Naive thymus-derived CD8-positive, alpha-beta T cell (primary cell): Measurements from ENCODE around the gene CFAP46. TPM values are rescaled to one million over a fixed set of nuclear protein-coding genes. Genes with fewer than 3 reads are reported as not detected.

ENCODE experiments used
- ATAC-seq, 2 donors: fragments of 150-1000 bp; cut with Tn5 transposase in 1 of 2; sonication (Bioruptor Pico), chemical (Tn5 transposase) in 1 of 2; 1 replicate in 1 of 2; 2 replicates in 1 of 2; pipeline ENCODE4 v1.10.0; 2021; ENCODE audit warnings: mild to moderate bottlenecking in 2 of 2, moderate library complexity in 2 of 2
- POLR2A ChIA-PET: fragments of 350-600 bp; sonication (Branson Sonifier 250); formaldehyde crosslinking; loops from one replicate; lab custom pipeline; 2021; ENCODE audit warnings: antibody characterized with exemption; lab: Charles Lee
- DNase-seq, 10 donors: peaks; one replicate each; pipeline versions ENCODE4 v3.0.0 to v3.0.0-alpha.2; 2020 to 2022
- H3K27ac Mint-ChIP-seq, 10 donors: one replicate each; pipeline ENCODE4 v1.8.0; 2020 to 2022; ENCODE audit warnings: mild to moderate bottlenecking in 10 of 10, mixed read lengths in 10 of 10, moderate library complexity in 4 of 10, inconsistent platforms in 1 of 10
- H3K27me3 Mint-ChIP-seq, 5 donors: one replicate each; pipeline ENCODE4 v1.8.0; 2021 to 2022; ENCODE audit warnings: mixed read lengths in 5 of 5
- H3K36me3 Mint-ChIP-seq, 3 donors: one replicate each; pipeline ENCODE4 v1.8.0; 2020 to 2022; ENCODE audit warnings: mixed read lengths in 3 of 3, mild to moderate bottlenecking in 2 of 3, inconsistent platforms in 1 of 3
- H3K4me1 Mint-ChIP-seq, 4 donors: one replicate each; pipeline ENCODE4 v1.8.0; 2021 to 2022; ENCODE audit warnings: mixed read lengths in 4 of 4
- H3K4me3 Mint-ChIP-seq, 10 donors: one replicate each; pipeline ENCODE4 v1.8.0; 2020 to 2022; ENCODE audit warnings: mild to moderate bottlenecking in 10 of 10, mixed read lengths in 10 of 10, moderate library complexity in 6 of 10, inconsistent platforms in 1 of 10
- H3K9me3 Mint-ChIP-seq, 9 donors: one replicate each; pipeline ENCODE4 v1.8.0; 2020 to 2022; ENCODE audit warnings: mixed read lengths in 9 of 9, mild to moderate bottlenecking in 3 of 9, inconsistent platforms in 1 of 9, moderate library complexity in 1 of 9
- polyA plus RNA-seq, 3 donors: library from polyadenylated mRNA; unstranded; fragments of 300-500 nt; fragmentation: Illumina TruSeq; gene quantifications; one replicate each; pipeline ENCODE4 v1.2.3, GENCODE V29; 2021
- total RNA-seq, 8 experiments: library from RNA in 2 of 8; stranded (reverse) in 2 of 8; gene quantifications; one replicate each; pipeline ENCODE4 v1.2.3 and lab custom pipeline; 2021 to 2026

Gene CFAP46
- total and polyA plus RNA-seq, 5 experiments from 2014 or later = not detected

GRCh38 chr10:132858121-132859081, 84.0 kb downstream of the CFAP46 start:
- DNase-seq = peak in 1 of 10 donors; percentile 14
- POLR2A ChIA-PET = no interaction called here
- Mint-ChIP-seq H3K4me1 (peaks cover 3 to 7% (median 6%) of the 10 kb centered on the region in 4 donors), H3K4me3 (no peak overlapping the region), H3K27ac (no peak overlapping the region), H3K9me3 (peaks cover 0 to 17% (median 7%) of the 10 kb centered on the region in 9 donors), H3K36me3 (peaks cover 0 to 5% (median 0%) of the 10 kb centered on the region in 3 donors), H3K27me3 (peaks cover 4 to 37% (median 20%) of the 10 kb centered on the region in 5 donors)
- ATAC-seq = no peak

GRCh38 chr10:132856869-132857524, 85.4 kb downstream of the CFAP46 start:
- DNase-seq = peak in 1 of 10 donors; percentile 10
- H3K27me3 Mint-ChIP-seq = peaks cover 6 to 31% (median 15%) of the 10 kb centered on the region in 5 donors

GRCh38 chr10:132855889-132856288, 86.5 kb downstream of the CFAP46 start:
- Mint-ChIP-seq H3K4me1 (no peaks in the 10 kb centered on the region), H3K9me3 (peaks cover 0 to 17% (median 7%) of the 10 kb centered on the region in 9 donors), H3K27ac (no peak overlapping the region), H3K36me3 (peaks cover 0 to 5% (median 0%) of the 10 kb centered on the region in 3 donors), H3K27me3 (peaks cover 6 to 25% (median 15%) of the 10 kb centered on the region in 5 donors), H3K4me3 (no peak overlapping the region)
- no peak for ATAC-seq
- no peak for DNase-seq
- POLR2A ChIA-PET = no interaction called here

More at GRCh38 chr10:132856869-132857524, 85.4 kb downstream of the CFAP46 start:
- POLR2A ChIA-PET = no interaction called here
- Mint-ChIP-seq H3K36me3 (peaks cover 0 to 5% (median 0%) of the 10 kb centered on the region in 3 donors), H3K4me3 (no peak overlapping the region), H3K9me3 (peaks cover 0 to 17% (median 7%) of the 10 kb centered on the region in 9 donors), H3K4me1 (no peaks in the 10 kb centered on the region), H3K27ac (no peak overlapping the region)
- ATAC-seq = no peak

GRCh38 chr10:132851451-132851850, 90.9 kb downstream of the CFAP46 start:
- POLR2A ChIA-PET = no interaction called here
- H3K4me3 Mint-ChIP-seq = peak overlapping the region in 1 of 10 donors; percentile 16
- DNase-seq = no peak

GRCh38 chr10:132850896-132851295, 91.5 kb downstream of the CFAP46 start:
- DNase-seq = peak in 1 of 10 donors; percentile 14
- no peaks in the 10 kb centered on the region for H3K36me3 Mint-ChIP-seq
- no peak overlapping the region for H3K27ac Mint-ChIP-seq
- no peak overlapping the region for H3K4me3 Mint-ChIP-seq
- peaks cover 0 to 5% (median 2%) of the 10 kb centered on the region in 9 donors for H3K9me3 Mint-ChIP-seq
- peaks cover under 1 to 8% (median 5%) of the 10 kb centered on the region in 5 donors for H3K27me3 Mint-ChIP-seq
- ATAC-seq = no peak
- H3K4me1 Mint-ChIP-seq = peaks cover 7 to 16% (median 13%) of the 10 kb centered on the region in 4 donors
- POLR2A ChIA-PET = no interaction called here

More at GRCh38 chr10:132851451-132851850, 90.9 kb downstream of the CFAP46 start:
- Mint-ChIP-seq H3K27ac (peak overlapping the region in 1 of 10 donors; percentile 1), H3K4me1 (peaks cover 7 to 16% (median 13%) of the 10 kb centered on the region in 4 donors), H3K9me3 (peaks cover 0 to 10% (median 5%) of the 10 kb centered on the region in 9 donors), H3K36me3 (peaks cover 0 to 2% (median 0%) of the 10 kb centered on the region in 3 donors), H3K27me3 (peaks cover 3 to 14% (median 9%) of the 10 kb centered on the region in 5 donors)
- no peak for ATAC-seq

GRCh38 chr10:132850246-132850645, 92.1 kb downstream of the CFAP46 start:
- H3K9me3 Mint-ChIP-seq = no peaks in the 10 kb centered on the region
- H3K4me3 Mint-ChIP-seq = peak overlapping the region in 1 of 10 donors; percentile 14
- POLR2A ChIA-PET = no interaction called here
- no peaks in the 10 kb centered on the region for H3K36me3 Mint-ChIP-seq
- no peak overlapping the region for H3K27ac Mint-ChIP-seq
- DNase-seq (no peak), ATAC-seq (no peak)
- H3K27me3 Mint-ChIP-seq = peaks cover 0 to 5% (median 3%) of the 10 kb centered on the region in 5 donors
- peaks cover 7 to 16% (median 13%) of the 10 kb centered on the region in 4 donors for H3K4me1 Mint-ChIP-seq

- Mint-ChIP-seq H3K4me1 (peaks cover 7 to 16% (median 13%) of the 10 kb centered on the region in 4 donors), H3K27me3 (peaks cover 0 to 5% (median 3%) of the 10 kb centered on the region in 5 donors), H3K9me3 (no peaks in the 10 kb centered on the region), H3K36me3 (no peaks in the 10 kb centered on the region), H3K4me3 (no peak overlapping the region), H3K27ac (no peak overlapping the region)
- POLR2A ChIA-PET = no interaction called here
- ATAC-seq (no peak), DNase-seq (peak in 1 of 10 donors; percentile 7)
These were observed 92.8 kb downstream of the CFAP46 start for GRCh38 chr10:132849546-132850031.

DNA sequence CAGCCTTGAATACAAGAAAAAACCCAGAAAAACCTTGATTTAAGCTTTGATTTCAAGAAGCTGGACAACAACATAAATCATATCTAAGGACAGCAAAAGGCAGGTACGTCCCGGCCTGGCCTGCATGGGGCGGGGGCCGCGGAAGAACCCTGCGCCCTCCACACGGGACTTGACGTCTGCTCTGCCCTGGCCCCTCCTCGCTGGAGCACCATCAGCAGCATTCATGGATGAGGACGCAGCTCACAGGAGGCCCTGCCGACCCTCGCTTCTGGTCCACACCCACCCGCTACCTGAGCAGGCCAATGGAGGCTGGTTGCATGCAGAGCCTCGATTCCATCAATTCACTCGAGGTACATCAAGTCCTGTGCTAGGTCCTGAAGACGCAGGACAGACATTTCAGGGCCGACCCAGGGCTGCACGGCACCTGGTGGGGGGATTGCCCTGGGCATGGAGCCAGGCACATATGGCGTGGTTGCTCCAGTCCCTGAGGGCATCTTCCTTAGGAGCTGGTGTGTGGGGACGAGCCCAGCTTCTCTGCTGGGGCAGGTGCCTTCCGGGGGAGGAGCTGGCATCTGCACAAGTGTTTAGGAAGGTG, 93.3 kb downstream of the CFAP46 start:
- H3K27me3 Mint-ChIP-seq = peaks cover 0 to 7% (median 3%) of the 10 kb centered on the region in 5 donors
- POLR2A ChIA-PET = no interaction called here
- peaks cover 0 to 5% (median 0%) of the 10 kb centered on the region in 9 donors for H3K9me3 Mint-ChIP-seq
- DNase-seq (peak in 1 of 10 donors; percentile 14), ATAC-seq (no peak)
- H3K27ac Mint-ChIP-seq = no peak overlapping the region
- peak overlapping the region in 8 of 10 donors; percentile 74 to 89 (median 85) for H3K4me3 Mint-ChIP-seq
- H3K4me1 Mint-ChIP-seq = peaks cover 7 to 16% (median 13%) of the 10 kb centered on the region in 4 donors
- H3K36me3 Mint-ChIP-seq = no peaks in the 10 kb centered on the region

DNA sequence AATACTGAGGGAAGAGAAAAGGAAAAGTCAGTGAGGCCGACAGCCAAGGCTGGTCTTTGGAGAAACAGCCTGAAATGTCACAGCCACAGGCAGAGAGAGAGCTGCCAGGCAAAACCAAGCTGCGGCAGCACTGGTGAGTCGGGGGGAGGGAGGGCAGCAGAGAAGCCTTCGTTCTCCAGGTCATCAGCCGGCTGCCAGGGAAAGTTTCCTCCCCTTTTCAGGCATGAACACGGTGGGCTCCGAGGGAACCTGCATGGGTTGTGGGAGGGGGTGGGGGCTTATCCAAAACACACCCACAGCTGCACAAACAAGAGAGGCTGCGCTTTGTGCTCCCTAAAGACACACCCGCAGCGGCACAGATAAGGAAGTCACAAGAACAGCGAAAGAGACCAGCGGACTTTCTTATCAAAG, 94.1 kb downstream of the CFAP46 start:
- H3K4me1 Mint-ChIP-seq = peaks cover 7 to 16% (median 13%) of the 10 kb centered on the region in 4 donors
- peaks cover 0 to 8% (median 0%) of the 10 kb centered on the region in 9 donors for H3K9me3 Mint-ChIP-seq
- ATAC-seq (peak; percentile 65 to 71), DNase-seq (peak in 3 of 10 donors; percentile 17 to 21 (median 19))
- H3K27ac Mint-ChIP-seq = peak overlapping the region; percentile 20 to 87 (median 45)
- peak overlapping the region; percentile 74 to 89 (median 85) for H3K4me3 Mint-ChIP-seq
- no peaks in the 10 kb centered on the region for H3K36me3 Mint-ChIP-seq
- POLR2A ChIA-PET = no interaction called here
- H3K27me3 Mint-ChIP-seq = peaks cover 0 to 7% (median 0%) of the 10 kb centered on the region in 5 donors

DNA sequence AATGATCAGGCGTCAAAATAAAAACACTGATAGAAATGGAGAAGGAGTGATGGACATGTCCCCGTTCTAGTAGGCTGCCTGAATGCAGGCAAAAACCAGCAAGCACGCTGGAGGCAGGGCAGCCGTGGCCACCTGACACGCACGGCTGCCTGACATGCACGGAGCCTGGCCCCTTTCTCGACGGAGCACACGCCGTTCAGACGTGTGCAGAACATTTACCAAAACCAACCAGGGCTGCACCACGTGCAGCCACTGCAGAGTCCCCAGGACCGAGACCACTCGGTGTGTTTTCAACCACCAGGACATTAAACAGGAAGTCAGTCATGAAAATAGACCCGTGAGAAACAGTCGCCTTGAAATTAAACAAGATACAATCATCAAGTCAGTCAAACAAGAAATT, 94.5 kb downstream of the CFAP46 start:
- Mint-ChIP-seq H3K4me1 (peaks cover 7 to 16% (median 13%) of the 10 kb centered on the region in 4 donors), H3K4me3 (peak overlapping the region; percentile 74 to 89 (median 85)), H3K27ac (peak overlapping the region in 8 of 10 donors; percentile 20 to 87 (median 54)), H3K36me3 (peaks cover 0 to 1% (median 1%) of the 10 kb centered on the region in 3 donors), H3K9me3 (peaks cover 0 to 11% (median 1%) of the 10 kb centered on the region in 9 donors), H3K27me3 (peaks cover 0 to 7% (median 3%) of the 10 kb centered on the region in 5 donors)
- DNase-seq (peak in 3 of 10 donors; percentile 10 to 14 (median 11)), ATAC-seq (peak; percentile 57 to 74)
- POLR2A ChIA-PET = no interaction called here

DNA sequence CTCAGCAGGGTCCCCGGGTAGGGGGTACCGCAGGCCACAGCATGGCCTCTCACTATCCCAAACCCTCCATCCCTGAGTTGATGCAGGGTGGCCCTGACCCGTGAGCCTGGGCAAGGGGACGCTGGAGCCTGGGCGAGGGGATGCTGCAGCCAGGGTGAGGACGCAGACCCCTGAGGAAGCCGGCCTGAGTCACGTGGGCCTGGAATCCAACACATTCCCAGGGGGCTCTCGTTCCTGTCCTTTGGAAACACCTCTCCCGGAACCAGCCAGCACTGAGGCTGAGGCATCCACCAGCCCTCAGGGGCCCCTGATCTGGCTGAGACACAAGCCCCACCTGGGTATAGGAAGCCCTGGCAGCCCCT, 95.0 kb downstream of the CFAP46 start:
- no peak for ATAC-seq
- Mint-ChIP-seq H3K27me3 (peaks cover under 1 to 8% (median 1%) of the 10 kb centered on the region in 5 donors), H3K4me1 (peaks cover 7 to 16% (median 13%) of the 10 kb centered on the region in 4 donors), H3K27ac (peak overlapping the region in 2 of 10 donors; percentile 8 to 84), H3K36me3 (peaks cover 0 to 6% (median 6%) of the 10 kb centered on the region in 3 donors), H3K4me3 (peak overlapping the region; percentile 74 to 89 (median 85)), H3K9me3 (peaks cover 0 to 15% (median 6%) of the 10 kb centered on the region in 9 donors)
- DNase-seq = peak in 1 of 10 donors; percentile 7
- POLR2A ChIA-PET = no interaction called here
